Activated T-cell treated with anti-CD3 and anti-CD28 coated beads, Interleukin-2, amount 50 U/mL, for 72 hours (primary cell): ENCODE data around the gene MYH9. TPM values are rescaled to one million over a fixed set of nuclear protein-coding genes. Genes with fewer than 3 reads are reported as not detected.

Experiments
- ATAC-seq, 2 donors: fragments of 150-1000 bp; cut with Tn5 transposase; replicated peaks in 1 of 2; 2 replicates each; pipeline ENCODE4 v1.10.0; 2021; ENCODE audit warnings: moderate library complexity in 2 of 2, mild to moderate bottlenecking in 1 of 2
- DNase-seq, 2 donors: peaks; one replicate each; pipeline ENCODE4 v3.0.0; 2021 to 2022; ENCODE audit warnings: mixed read lengths in 1 of 2
- H3K27ac Mint-ChIP-seq: one replicate; pipeline ENCODE4 v1.8.0; 2022; ENCODE audit warnings: mild to moderate bottlenecking, moderate library complexity, mixed read lengths
- H3K27me3 Mint-ChIP-seq: one replicate; pipeline ENCODE4 v1.8.0; 2022; ENCODE audit warnings: low read depth, mixed read lengths
- H3K36me3 Mint-ChIP-seq, 2 donors: one replicate each; pipeline ENCODE4 v1.8.0; 2022; ENCODE audit warnings: mixed read lengths in 2 of 2, mild to moderate bottlenecking in 1 of 2; ENCODE audit not compliant: insufficient read depth in 2 of 2
- H3K4me1 Mint-ChIP-seq: one replicate; pipeline ENCODE4 v1.8.0; 2022; ENCODE audit warnings: low read depth, mixed read lengths
- H3K4me3 Mint-ChIP-seq, 2 donors: one replicate each; pipeline ENCODE4 v1.8.0; 2022; ENCODE audit warnings: mild to moderate bottlenecking in 2 of 2, mixed read lengths in 2 of 2, moderate library complexity in 2 of 2
- H3K9me3 Mint-ChIP-seq, 2 donors: one replicate each; pipeline ENCODE4 v1.8.0; 2022; ENCODE audit warnings: mixed read lengths in 2 of 2
- total RNA-seq, 2 donors: library from RNA; stranded (reverse); gene quantifications; one replicate each; pipeline ENCODE4 v1.2.3, GENCODE V29; 2022

Gene MYH9
- total RNA-seq, 2 donors from 2014 or later = 529 to 662 TPM

- peaks cover 5% of the 10 kb centered on the region for H3K4me1 Mint-ChIP-seq
- H3K4me3 Mint-ChIP-seq = no peak overlapping the region
- DNase-seq (no peak), ATAC-seq (no peak)
- H3K27me3 Mint-ChIP-seq = no peaks in the 10 kb centered on the region
- H3K27ac Mint-ChIP-seq = no peak overlapping the region
- peaks cover 12 to 43% of the 10 kb centered on the region in 2 donors for H3K36me3 Mint-ChIP-seq
- H3K9me3 Mint-ChIP-seq = no peaks in the 10 kb centered on the region
Measured at GRCh38 chr22:36303874-36304273, 83.9 kb downstream of the MYH9 start.

DNA sequence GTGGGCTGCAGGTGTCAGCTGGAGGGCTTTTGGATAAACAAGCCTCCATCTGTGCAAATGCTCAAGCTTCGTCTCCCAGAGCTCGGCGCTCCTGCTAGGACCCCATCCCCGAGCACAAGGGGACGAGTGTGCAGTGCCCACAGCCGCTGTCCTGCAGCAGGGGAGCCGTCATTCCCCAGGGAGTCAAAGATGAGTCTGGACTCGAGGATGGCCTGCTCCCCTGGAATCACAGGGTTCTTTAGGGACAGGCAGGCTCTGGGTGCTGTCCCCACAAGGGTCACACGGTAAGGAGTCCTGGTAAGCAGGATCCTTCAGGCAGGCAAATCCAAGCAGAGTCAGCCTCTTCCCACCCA lies 84.7 kb downstream of the MYH9 start:
- ATAC-seq = no peak
- Mint-ChIP-seq H3K27me3 (no peaks in the 10 kb centered on the region), H3K36me3 (peaks cover 7 to 40% of the 10 kb centered on the region in 2 donors), H3K27ac (peak overlapping the region; percentile 63), H3K4me3 (no peak overlapping the region), H3K9me3 (no peaks in the 10 kb centered on the region), H3K4me1 (peaks cover 5% of the 10 kb centered on the region)
- no peak for DNase-seq

GRCh38 chr22:36302439-36303114 lies 85.2 kb downstream of the MYH9 start:
- ATAC-seq (no peak), DNase-seq (no peak)
- no peaks in the 10 kb centered on the region for H3K27me3 Mint-ChIP-seq
- H3K36me3 Mint-ChIP-seq = peaks cover 10 to 43% of the 10 kb centered on the region in 2 donors
- peaks cover 5% of the 10 kb centered on the region for H3K4me1 Mint-ChIP-seq
- H3K9me3 Mint-ChIP-seq = no peaks in the 10 kb centered on the region
- H3K4me3 Mint-ChIP-seq = no peak overlapping the region
- peak overlapping the region; percentile 63 for H3K27ac Mint-ChIP-seq

DNA sequence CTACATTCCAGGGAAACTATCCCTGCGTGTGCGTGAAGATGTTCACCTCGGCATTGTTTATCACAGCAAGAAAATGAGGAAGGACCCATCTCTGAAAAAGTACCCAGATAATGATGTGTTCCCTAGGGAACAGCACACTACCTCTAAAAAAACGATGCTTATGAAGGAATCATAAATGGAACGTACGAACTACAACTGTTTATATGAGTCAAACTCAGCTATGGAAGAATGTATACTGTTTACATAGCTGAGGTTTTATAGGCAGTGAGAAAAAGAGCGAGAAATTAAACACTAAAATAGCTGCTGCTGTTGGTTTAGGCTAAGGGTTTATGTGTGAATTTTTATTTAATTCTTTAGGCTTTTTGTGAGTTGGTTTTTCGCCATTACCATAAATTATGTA lies 85.9 kb downstream of the MYH9 start:
- DNase-seq = no peak
- ATAC-seq = no peak
- no peaks in the 10 kb centered on the region for H3K27me3 Mint-ChIP-seq
- peaks cover 5% of the 10 kb centered on the region for H3K4me1 Mint-ChIP-seq
- no peaks in the 10 kb centered on the region for H3K9me3 Mint-ChIP-seq
- peaks cover 14 to 46% of the 10 kb centered on the region in 2 donors for H3K36me3 Mint-ChIP-seq
- peak overlapping the region; percentile 51 for H3K27ac Mint-ChIP-seq
- no peak overlapping the region for H3K4me3 Mint-ChIP-seq

DNA sequence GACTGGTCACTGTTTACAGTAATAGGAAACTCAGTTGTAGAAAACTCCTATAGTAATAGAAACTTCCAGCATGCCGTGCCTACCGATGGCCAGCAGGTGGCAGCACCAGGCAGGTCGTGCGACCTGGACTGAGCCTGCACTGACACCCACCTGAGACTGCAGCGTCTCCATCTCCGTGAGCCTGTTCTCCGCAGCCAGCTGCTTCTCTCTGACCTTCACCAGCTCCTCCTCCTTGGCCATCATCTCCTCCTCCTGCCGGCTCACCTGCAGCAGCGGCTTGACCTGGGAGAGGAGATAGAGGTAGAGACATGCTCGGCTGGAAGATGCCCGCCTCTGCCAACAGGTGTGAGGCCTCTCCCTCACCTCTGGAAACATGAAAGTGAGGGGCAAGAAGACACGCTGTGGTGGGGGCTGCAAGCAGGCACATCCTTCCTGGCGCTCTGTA lies 86.4 kb downstream of the MYH9 start:
- ATAC-seq (peak; percentile 78 to 85), DNase-seq (peak; percentile 75 to 83)
- Mint-ChIP-seq H3K27ac (peak overlapping the region; percentile 91), H3K9me3 (no peaks in the 10 kb centered on the region), H3K4me3 (no peak overlapping the region), H3K36me3 (peaks cover 14 to 41% of the 10 kb centered on the region in 2 donors), H3K27me3 (no peaks in the 10 kb centered on the region), H3K4me1 (peaks cover 5% of the 10 kb centered on the region)

- Mint-ChIP-seq H3K27ac (peak overlapping the region; percentile 91), H3K27me3 (no peaks in the 10 kb centered on the region), H3K9me3 (no peaks in the 10 kb centered on the region), H3K36me3 (peaks cover 17 to 43% of the 10 kb centered on the region in 2 donors), H3K4me3 (no peak overlapping the region), H3K4me1 (peaks cover 8% of the 10 kb centered on the region)
- no peak for DNase-seq
- no peak for ATAC-seq
Measured at GRCh38 chr22:36300396-36301212, 87.2 kb downstream of the MYH9 start.

DNA sequence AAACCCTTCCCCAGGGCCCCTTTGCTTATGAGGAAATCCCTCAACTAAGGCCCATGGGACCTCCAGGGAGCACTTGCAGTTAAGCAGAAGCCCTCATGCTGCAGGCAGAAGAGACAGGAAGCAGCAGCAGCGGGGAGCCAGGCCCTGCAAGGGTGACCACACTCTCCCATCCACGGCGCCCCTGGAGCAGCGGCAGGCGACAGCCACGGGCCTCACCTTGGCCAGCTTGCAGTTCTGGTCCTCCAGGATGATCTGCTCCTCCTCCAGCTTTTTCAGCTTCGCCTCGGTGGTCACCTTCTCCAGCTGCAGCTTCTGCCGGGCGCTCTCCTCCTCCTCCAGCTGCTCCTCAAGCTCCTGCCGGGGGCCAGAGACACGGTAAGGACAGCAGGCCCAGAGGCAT lies 87.9 kb downstream of the MYH9 start:
- H3K36me3 Mint-ChIP-seq = peaks cover 18 to 44% of the 10 kb centered on the region in 2 donors
- H3K27ac Mint-ChIP-seq = peak overlapping the region; percentile 48
- no peak overlapping the region for H3K4me3 Mint-ChIP-seq
- H3K9me3 Mint-ChIP-seq = no peaks in the 10 kb centered on the region
- peaks cover 11% of the 10 kb centered on the region for H3K4me1 Mint-ChIP-seq
- H3K27me3 Mint-ChIP-seq = no peaks in the 10 kb centered on the region
- ATAC-seq (no peak), DNase-seq (no peak)

DNA sequence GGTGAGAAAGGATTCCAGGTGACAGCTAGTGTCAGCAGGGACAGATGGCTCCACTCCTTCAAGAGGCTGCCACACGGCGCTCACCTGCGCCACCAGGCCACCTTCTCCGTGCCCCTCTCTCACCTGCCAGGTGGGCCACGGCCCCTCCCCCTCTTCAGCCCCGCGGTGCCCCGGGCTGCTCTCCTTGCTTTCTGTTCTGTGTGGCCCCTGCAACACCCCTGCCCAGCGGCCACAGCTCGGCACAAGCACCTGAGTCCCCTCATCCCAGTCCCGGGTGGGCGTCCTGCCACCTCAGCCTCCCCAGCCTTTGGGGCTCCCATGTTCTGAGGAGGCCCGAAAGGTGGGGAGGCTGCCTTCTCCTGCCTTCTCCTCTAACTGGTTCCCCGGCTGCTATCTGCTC lies 88.5 kb downstream of the MYH9 start:
- Mint-ChIP-seq H3K4me3 (no peak overlapping the region), H3K36me3 (peaks cover 21 to 49% of the 10 kb centered on the region in 2 donors), H3K4me1 (peaks cover 11% of the 10 kb centered on the region), H3K27me3 (no peaks in the 10 kb centered on the region), H3K9me3 (no peaks in the 10 kb centered on the region), H3K27ac (no peak overlapping the region)
- ATAC-seq = no peak
- DNase-seq = no peak

DNA sequence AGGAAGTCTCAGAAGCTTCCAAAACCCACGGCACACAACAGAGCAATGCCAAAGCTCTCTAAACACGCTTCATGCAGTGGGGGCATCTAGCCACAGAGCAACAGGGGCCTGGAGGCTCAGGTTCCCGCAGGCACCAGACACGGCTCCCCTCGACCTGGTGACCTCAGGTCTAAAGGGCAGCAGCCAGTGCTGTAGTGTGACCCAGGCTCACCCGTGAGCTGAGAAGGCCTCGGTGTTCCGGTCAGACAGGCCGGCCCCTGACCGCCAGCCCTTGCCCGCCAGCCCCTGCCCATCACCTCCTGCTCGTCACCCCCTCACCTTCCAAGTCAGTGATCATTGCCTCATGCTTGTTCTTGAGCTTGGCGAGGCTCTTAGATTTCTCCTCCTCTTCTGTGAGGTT lies 89.2 kb downstream of the MYH9 start:
- Mint-ChIP-seq H3K4me1 (peaks cover 11% of the 10 kb centered on the region), H3K4me3 (no peak overlapping the region), H3K36me3 (peaks cover 24 to 50% of the 10 kb centered on the region in 2 donors), H3K27me3 (no peaks in the 10 kb centered on the region), H3K27ac (no peak overlapping the region), H3K9me3 (no peaks in the 10 kb centered on the region)
- DNase-seq (no peak), ATAC-seq (no peak)

GRCh38 chr22:36298118-36298517 lies 89.6 kb downstream of the MYH9 start:
- H3K27ac Mint-ChIP-seq = peak overlapping the region; percentile 15
- H3K4me3 Mint-ChIP-seq = no peak overlapping the region
- ATAC-seq (no peak), DNase-seq (no peak)
- H3K27me3 Mint-ChIP-seq = no peaks in the 10 kb centered on the region
- H3K4me1 Mint-ChIP-seq = peaks cover 11% of the 10 kb centered on the region
- no peaks in the 10 kb centered on the region for H3K9me3 Mint-ChIP-seq
- H3K36me3 Mint-ChIP-seq = peaks cover 25 to 55% of the 10 kb centered on the region in 2 donors

GRCh38 chr22:36297568-36297967 lies 90.2 kb downstream of the MYH9 start:
- Mint-ChIP-seq H3K4me1 (peaks cover 11% of the 10 kb centered on the region), H3K27me3 (no peaks in the 10 kb centered on the region), H3K9me3 (no peaks in the 10 kb centered on the region), H3K27ac (peak overlapping the region; percentile 87), H3K4me3 (no peak overlapping the region), H3K36me3 (peaks cover 28 to 56% of the 10 kb centered on the region in 2 donors)
- ATAC-seq (no peak), DNase-seq (no peak)

- no peak for DNase-seq
- Mint-ChIP-seq H3K4me3 (no peak overlapping the region), H3K4me1 (peaks cover 15% of the 10 kb centered on the region), H3K27me3 (no peaks in the 10 kb centered on the region), H3K27ac (no peak overlapping the region), H3K9me3 (no peaks in the 10 kb centered on the region), H3K36me3 (peaks cover 32 to 63% of the 10 kb centered on the region in 2 donors)
- ATAC-seq = no peak
Measured at GRCh38 chr22:36296690-36297089, 91.1 kb downstream of the MYH9 start.

GRCh38 chr22:36295247-36295646 lies 92.5 kb downstream of the MYH9 start:
- H3K9me3 Mint-ChIP-seq = no peaks in the 10 kb centered on the region
- H3K4me3 Mint-ChIP-seq = no peak overlapping the region
- peaks cover 14% of the 10 kb centered on the region for H3K4me1 Mint-ChIP-seq
- H3K36me3 Mint-ChIP-seq = peaks cover 27 to 57% of the 10 kb centered on the region in 2 donors
- no peak for DNase-seq
- H3K27ac Mint-ChIP-seq = no peak overlapping the region
- H3K27me3 Mint-ChIP-seq = no peaks in the 10 kb centered on the region
- ATAC-seq = no peak
